SK-N-SH treated with all-trans-retinoic acid at 6 μM for 48 hours (cell line): Measurements from ENCODE around the gene RHOJ.

Experiments
- ATAC-seq: fragments of 200-7000 bp; cut with Tn5 transposase; 3 replicates; pipeline ENCODE4 v1.9.1; 2020; ENCODE audit warnings: mild to moderate bottlenecking, moderate library complexity
- ARNTL ChIP-seq: fragments of 450-650 bp; formaldehyde crosslinking; IDR thresholded peaks from 2 replicates; pipeline ENCODE4 v1.5.0; 2020; ENCODE audit warnings: low read depth, mild to moderate bottlenecking, moderate library complexity, borderline replicate concordance
- BACH2 ChIP-seq: fragments of 250-450 bp; sonication (Bioruptor Pico); IDR thresholded peaks from 2 replicates; pipeline ENCODE4 v1.9.0; 2021; ENCODE audit warnings: mild to moderate bottlenecking, borderline replicate concordance
- CSDC2 ChIP-seq: fragments of 250-450 bp; sonication (Bioruptor Pico); IDR thresholded peaks from 2 replicates; pipeline ENCODE4 v1.5.0; 2020; ENCODE audit warnings: mild to moderate bottlenecking, moderate library complexity
- CSRNP3 ChIP-seq: fragments of 250-450 bp; sonication (Bioruptor Pico); IDR thresholded peaks from 2 replicates; pipeline ENCODE4 v1.5.1; 2021; ENCODE audit warnings: mild to moderate bottlenecking, moderate library complexity
- ESRRG ChIP-seq: fragments of 250-450 bp; sonication (Bioruptor Pico); IDR thresholded peaks from 2 replicates; pipeline ENCODE4 v1.6.1; 2021; ENCODE audit warnings: mild to moderate bottlenecking
- GLIS3 ChIP-seq: fragments of 250-450 bp; sonication (Bioruptor Pico); IDR thresholded peaks from 2 replicates; pipeline ENCODE4 v1.5.0; 2020; ENCODE audit warnings: mild to moderate bottlenecking, moderate library complexity
- OSR1 ChIP-seq: fragments of 250-450 bp; sonication (Bioruptor Pico); IDR thresholded peaks from 2 replicates; pipeline ENCODE4 v1.8.0; 2022; ENCODE audit warnings: moderate library complexity, mild to moderate bottlenecking, inconsistent platforms
- PATZ1 ChIP-seq: fragments of 250-450 bp; sonication (Bioruptor Pico); IDR thresholded peaks from 2 replicates; pipeline ENCODE4 v1.8.0; 2020; ENCODE audit warnings: mild to moderate bottlenecking, moderate library complexity, borderline replicate concordance
- POU6F1 ChIP-seq: fragments of 250-450 bp; sonication (Bioruptor Pico); IDR thresholded peaks from 2 replicates; pipeline ENCODE4 v1.8.0; 2021; ENCODE audit warnings: low read depth, mild to moderate bottlenecking, moderate library complexity, borderline replicate concordance
- PPARA ChIP-seq: fragments of 250-450 bp; sonication (Bioruptor Pico); IDR thresholded peaks from 2 replicates; pipeline ENCODE4 v1.5.0; 2020; ENCODE audit warnings: mild to moderate bottlenecking, borderline replicate concordance
- RARB ChIP-seq: fragments of 250-450 bp; sonication (Bioruptor Pico); IDR thresholded peaks from 2 replicates; pipeline ENCODE4 v1.8.0; 2021; ENCODE audit warnings: mild to moderate bottlenecking, moderate library complexity
- TOX ChIP-seq: fragments of 250-450 bp; sonication (Bioruptor Pico); IDR thresholded peaks from 2 replicates; pipeline ENCODE4 v1.8.0; 2021; ENCODE audit warnings: mild to moderate bottlenecking, moderate library complexity, borderline replicate concordance
- TSHZ2 ChIP-seq: fragments of 250-450 bp; sonication (Bioruptor Pico); IDR thresholded peaks from 2 replicates; pipeline ENCODE4 v1.5.0; 2020; ENCODE audit warnings: mild to moderate bottlenecking, moderate library complexity
- ZC3H10 ChIP-seq: fragments of 250-450 bp; sonication (Bioruptor Pico); IDR thresholded peaks from 2 replicates; pipeline ENCODE4 v1.5.1; 2021; ENCODE audit warnings: mild to moderate bottlenecking, moderate library complexity
- ZFP3 ChIP-seq: fragments of 250-450 bp; sonication (Bioruptor Pico); IDR thresholded peaks from 2 replicates; pipeline ENCODE4 v1.5.0; 2020; ENCODE audit warnings: mild to moderate bottlenecking, moderate library complexity
- ZFP30 ChIP-seq: fragments of 450-650 bp; formaldehyde crosslinking; IDR thresholded peaks from 2 replicates; pipeline ENCODE4 v1.5.0; 2022; ENCODE audit warnings: mild to moderate bottlenecking, moderate library complexity
- ZNF565 ChIP-seq: fragments of 450-650 bp; formaldehyde crosslinking; conservative IDR thresholded peaks from 2 replicates; pipeline ENCODE4 v1.5.0; 2020; ENCODE audit warnings: low read depth, mild to moderate bottlenecking, moderate library complexity
- ZNF70 ChIP-seq: fragments of 450-650 bp; formaldehyde crosslinking; IDR thresholded peaks from 2 replicates; pipeline ENCODE4 v1.5.0; 2020; ENCODE audit warnings: mild to moderate bottlenecking, moderate library complexity
- ZNF8 ChIP-seq: fragments of 450-650 bp; formaldehyde crosslinking; IDR thresholded peaks from 2 replicates; pipeline ENCODE4 v1.5.0; 2020; ENCODE audit warnings: mild to moderate bottlenecking, moderate library complexity

Gene RHOJ

GRCh38 chr14:63210812-63211211, 6.6 kb downstream of the RHOJ start:
- ATAC-seq, result no peak
- TF ChIP-seq PATZ1 (no peak), RARB (no peak), BACH2 (CRISPR knock-in tag) (no peak), ZC3H10 (no peak), ESRRG (no peak), CSRNP3 (CRISPR knock-in tag) (no peak), POU6F1 (CRISPR knock-in tag) (no peak), CSDC2 (CRISPR knock-in tag) (no peak), OSR1 (CRISPR knock-in tag) (no peak), TSHZ2 (CRISPR knock-in tag) (no peak), TOX (CRISPR knock-in tag) (no peak), ZFP30 (CRISPR knock-in tag) (no peak), PPARA (CRISPR knock-in tag) (no peak), ZFP3 (CRISPR knock-in tag) (no peak)

GRCh38 chr14:63212209-63212608, 8.0 kb downstream of the RHOJ start:
- ATAC-seq, result no peak
- TF ChIP-seq ESRRG (no peak), ZNF70 (CRISPR knock-in tag) (no peak), PATZ1 (no peak), ZC3H10 (no peak), CSRNP3 (CRISPR knock-in tag) (no peak), GLIS3 (CRISPR knock-in tag) (no peak), TSHZ2 (CRISPR knock-in tag) (no peak), TOX (CRISPR knock-in tag) (no peak), CSDC2 (CRISPR knock-in tag) (no peak), ZNF565 (CRISPR knock-in tag) (no peak), ZNF8 (no peak), ARNTL (CRISPR knock-in tag) (no peak)
